ENCODE results near the gene RBM24.
"Not testable (repeated sequence)": the region's sequence is repeated elsewhere in the genome, so short reads cannot be mapped to it uniquely, and the experiment has no call there.

DNA sequence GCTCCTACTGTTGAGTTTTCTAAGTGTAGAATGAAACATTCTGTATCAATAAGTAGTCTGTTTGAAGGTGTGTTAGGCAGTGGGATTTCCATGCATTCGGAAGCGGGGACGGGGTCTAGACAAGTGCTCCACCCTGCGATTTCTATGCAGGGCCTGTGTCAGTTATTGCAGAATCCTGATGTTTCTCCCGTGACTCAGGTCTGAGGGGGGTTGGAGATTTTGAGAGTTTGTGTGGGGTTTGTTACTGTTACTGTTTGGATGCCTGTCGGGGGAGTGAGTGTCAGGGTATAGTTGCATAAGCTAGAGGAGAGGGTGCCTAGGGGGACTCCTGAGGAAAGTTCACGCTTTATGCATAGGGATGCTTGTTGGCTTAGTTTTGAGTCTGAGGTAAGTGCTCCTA lies 39.1 kb downstream of the RBM24 start:
- TF ChIP-seq, protein P1, sequence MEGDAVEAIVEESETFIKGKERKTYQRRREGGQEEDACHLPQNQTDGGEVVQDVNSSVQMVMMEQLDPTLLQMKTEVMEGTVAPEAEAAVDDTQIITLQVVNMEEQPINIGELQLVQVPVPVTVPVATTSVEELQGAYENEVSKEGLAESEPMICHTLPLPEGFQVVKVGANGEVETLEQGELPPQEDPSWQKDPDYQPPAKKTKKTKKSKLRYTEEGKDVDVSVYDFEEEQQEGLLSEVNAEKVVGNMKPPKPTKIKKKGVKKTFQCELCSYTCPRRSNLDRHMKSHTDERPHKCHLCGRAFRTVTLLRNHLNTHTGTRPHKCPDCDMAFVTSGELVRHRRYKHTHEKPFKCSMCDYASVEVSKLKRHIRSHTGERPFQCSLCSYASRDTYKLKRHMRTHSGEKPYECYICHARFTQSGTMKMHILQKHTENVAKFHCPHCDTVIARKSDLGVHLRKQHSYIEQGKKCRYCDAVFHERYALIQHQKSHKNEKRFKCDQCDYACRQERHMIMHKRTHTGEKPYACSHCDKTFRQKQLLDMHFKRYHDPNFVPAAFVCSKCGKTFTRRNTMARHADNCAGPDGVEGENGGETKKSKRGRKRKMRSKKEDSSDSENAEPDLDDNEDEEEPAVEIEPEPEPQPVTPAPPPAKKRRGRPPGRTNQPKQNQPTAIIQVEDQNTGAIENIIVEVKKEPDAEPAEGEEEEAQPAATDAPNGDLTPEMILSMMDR (conservative IDR thresholded peaks at IDR 0.05; ENCODE audit: low read length): not testable (repeated sequence)
- not testable (repeated sequence) for TF ChIP-seq EZH2phosphoT487 (IDR thresholded peaks at IDR 0.05; ENCODE audit: borderline replicate concordance)

Measured in Loucy (cell line).